Lower leg skin (tissue), 4 donors: ENCODE data around the gene KREMEN1. TPM values are rescaled to one million over a fixed set of nuclear protein-coding genes. Genes with fewer than 3 reads are reported as not detected.

Experiments
- DNase-seq, 2 donors: peaks; one replicate each; pipeline ENCODE4 v3.0.0-alpha.2; 2019; ENCODE audit warnings: low spot score in 2 of 2
- H3K4me3 ChIP-seq: fragments of 200-600 bp; sonication (generic); 2 replicates; pipeline ENCODE4 v1.5.1; 2017; ENCODE audit warnings: mild to moderate bottlenecking, low read depth; ENCODE audit not compliant: poor library complexity, severe bottlenecking
- POLR2A ChIP-seq, 2 donors: fragments of 450-650 bp; IDR thresholded peaks; one replicate each; pipeline ENCODE4 v1.6.1; 2016 to 2017; ENCODE audit warnings: antibody characterized with exemption in 2 of 2, mild to moderate bottlenecking in 1 of 2, moderate library complexity in 1 of 2
- whole genome bisulfite sequencing, 2 donors: methylation state at CpG; one replicate each; pipeline ENCODE4 v1.1.5; 2018; 5-methylcytosine and 5-hydroxymethylcytosine counted together
- intact Hi-C: fragments of 100-400 bp; cut with DNase I; formaldehyde crosslinking; loops from one replicate; pipeline ENCODE4 v1.15.0; 2023; ENCODE audit warnings: low total_unique reads
- total RNA-seq, 4 donors: library from RNA; depleted of rRNA; stranded (reverse); fragments of >200 nt; gene quantifications; one replicate each; pipeline ENCODE4 v1.1.0, GENCODE V29; 2016
- TF ChIP-seq, protein P1 (sequence below), 3 donors: fragments of 450-650 bp; IDR thresholded peaks; one replicate each; pipeline ENCODE4 v1.5.1; 2016; ENCODE audit warnings: antibody characterized with exemption in 3 of 3, mild to moderate bottlenecking in 3 of 3, moderate library complexity in 2 of 3

KREMEN1 gene
- total RNA-seq, 4 donors from 2014 or later: 28.8 to 52.0 (median 48.0) TPM

- TF ChIP-seq POLR2A (IDR thresholded peaks at IDR 0.05): no peak
- TF ChIP-seq, protein P1, sequence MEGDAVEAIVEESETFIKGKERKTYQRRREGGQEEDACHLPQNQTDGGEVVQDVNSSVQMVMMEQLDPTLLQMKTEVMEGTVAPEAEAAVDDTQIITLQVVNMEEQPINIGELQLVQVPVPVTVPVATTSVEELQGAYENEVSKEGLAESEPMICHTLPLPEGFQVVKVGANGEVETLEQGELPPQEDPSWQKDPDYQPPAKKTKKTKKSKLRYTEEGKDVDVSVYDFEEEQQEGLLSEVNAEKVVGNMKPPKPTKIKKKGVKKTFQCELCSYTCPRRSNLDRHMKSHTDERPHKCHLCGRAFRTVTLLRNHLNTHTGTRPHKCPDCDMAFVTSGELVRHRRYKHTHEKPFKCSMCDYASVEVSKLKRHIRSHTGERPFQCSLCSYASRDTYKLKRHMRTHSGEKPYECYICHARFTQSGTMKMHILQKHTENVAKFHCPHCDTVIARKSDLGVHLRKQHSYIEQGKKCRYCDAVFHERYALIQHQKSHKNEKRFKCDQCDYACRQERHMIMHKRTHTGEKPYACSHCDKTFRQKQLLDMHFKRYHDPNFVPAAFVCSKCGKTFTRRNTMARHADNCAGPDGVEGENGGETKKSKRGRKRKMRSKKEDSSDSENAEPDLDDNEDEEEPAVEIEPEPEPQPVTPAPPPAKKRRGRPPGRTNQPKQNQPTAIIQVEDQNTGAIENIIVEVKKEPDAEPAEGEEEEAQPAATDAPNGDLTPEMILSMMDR (IDR thresholded peaks at IDR 0.05): no peak
- intact Hi-C loops: no loop called here
- DNase-seq: peak in 1 of 2 donors; percentile 49
- WGBS, 2 donors: 81 to 86% methylated on average over 10 of the region's 10 CpGs
- H3K4me3 ChIP-seq: no peak overlapping the region
Measured at GRCh38 chr22:29124777-29125442, 52.1 kb downstream of the KREMEN1 start.

DNA sequence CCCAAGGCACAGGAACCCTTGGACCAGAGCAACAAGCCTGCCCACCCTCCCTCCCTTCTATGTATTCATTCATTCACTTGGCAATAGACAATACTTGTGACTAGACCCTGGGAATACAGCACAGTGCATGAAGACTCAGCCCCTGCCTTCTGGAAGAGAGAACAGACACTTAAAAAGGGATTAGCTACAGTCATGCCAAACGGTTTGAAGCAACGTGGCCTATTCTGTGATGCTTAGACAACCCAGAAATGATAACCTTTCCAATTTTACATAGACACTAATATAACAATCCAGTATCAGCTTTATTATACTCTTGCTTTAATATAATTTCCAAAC is 52.6 kb downstream of the KREMEN1 start:
- 53 to 67% methylated on average over 2 of the region's 2 CpGs for WGBS, 2 donors
- intact Hi-C loops: no loop called here
- H3K4me3 ChIP-seq: no peak overlapping the region
- no peak for TF ChIP-seq POLR2A (IDR thresholded peaks at IDR 0.05)
- TF ChIP-seq, protein P1 (IDR thresholded peaks at IDR 0.05): no peak
- DNase-seq: no peak

- peak in 1 of 2 donors; percentile 50 for DNase-seq
- 89 to 92% methylated on average over 5 of the region's 5 CpGs for WGBS, 2 donors
- intact Hi-C loops: no loop called here
- H3K4me3 ChIP-seq: no peak overlapping the region
- TF ChIP-seq, protein P1 (IDR thresholded peaks at IDR 0.05): no peak
- no peak for TF ChIP-seq POLR2A (IDR thresholded peaks at IDR 0.05)
Measured at GRCh38 chr22:29125844-29126243, 53.0 kb downstream of the KREMEN1 start.

GRCh38 chr22:29126670-29127395 is 54.0 kb downstream of the KREMEN1 start:
- no peak for DNase-seq
- intact Hi-C loops: no loop called here
- TF ChIP-seq POLR2A (IDR thresholded peaks at IDR 0.05): no peak
- TF ChIP-seq, protein P1 (IDR thresholded peaks at IDR 0.05): no peak
- 87% methylated on average over 2 of the region's 2 CpGs for WGBS, 2 donors
- no peak overlapping the region for H3K4me3 ChIP-seq

GRCh38 chr22:29128891-29129807 is 56.3 kb downstream of the KREMEN1 start:
- DNase-seq: peak in 1 of 2 donors; percentile 70
- TF ChIP-seq POLR2A (IDR thresholded peaks at IDR 0.05): no peak
- TF ChIP-seq, protein P1 (IDR thresholded peaks at IDR 0.05): no peak
- H3K4me3 ChIP-seq: no peak overlapping the region
- WGBS, 2 donors: 67% methylated on average over 13 of the region's 13 CpGs
- intact Hi-C loops: no loop called here
